Measurements from ENCODE around the gene SHBG. TPM values are rescaled to one million over a fixed set of nuclear protein-coding genes. Genes with fewer than 3 reads are reported as not detected.
"Not testable (repeated sequence)": the region's sequence is repeated elsewhere in the genome, so short reads cannot be mapped to it uniquely, and the experiment has no call there.

SHBG gene
- total and polyA plus RNA-seq, 5 donors from 2014 or later = not detected

DNA sequence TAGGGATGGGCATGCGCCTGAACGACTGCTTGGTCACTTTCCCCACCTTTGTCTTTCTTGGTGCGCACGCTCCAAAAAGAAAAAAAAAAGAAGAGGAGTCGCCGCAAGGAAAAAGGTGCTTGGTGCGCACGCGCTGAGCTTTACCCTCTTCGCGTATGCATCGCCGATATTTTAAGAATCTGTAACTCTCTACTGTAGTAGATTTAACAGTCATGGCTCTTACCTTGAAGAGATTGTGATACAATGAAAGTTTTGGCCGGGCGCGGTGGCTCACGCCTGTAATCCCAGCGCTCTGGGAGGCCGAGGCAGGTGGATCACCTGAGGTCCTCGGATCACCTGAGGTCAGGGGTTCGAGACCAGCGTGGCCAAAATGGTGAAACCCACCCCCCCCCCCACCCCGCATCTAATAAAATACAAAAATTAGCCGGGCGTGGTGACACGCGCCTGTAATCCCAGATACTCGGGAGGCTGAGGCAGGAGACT lies 14.6 kb upstream of the SHBG start:
- Histone ChIP-seq H3K36me3 (ENCODE audit: control insufficient read depth, insufficient read depth, low read length) (no peaks in the 10 kb centered on the region), H3K4me1 (ENCODE audit: control insufficient read depth, insufficient read depth, low read length, poor library complexity, severe bottlenecking) (peaks cover 29% of the 10 kb centered on the region), H3K27ac (ENCODE audit: insufficient read depth, low read length, poor library complexity, severe bottlenecking) (peak overlapping the region; percentile 83), H3K27me3 (ENCODE audit: control insufficient read depth, insufficient read depth, low read length) (no peaks in the 10 kb centered on the region), H3K4me3 (ENCODE audit: low read depth, low read length) (peak overlapping the region; percentile 79), H3K9me3 (ENCODE audit: control insufficient read depth in 2 of 2, low read length in 2 of 2) (no peaks in the 10 kb centered on the region)
- H3K36me3 Mint-ChIP-seq = peaks cover 4% of the 10 kb centered on the region
- peak overlapping the region; percentile 96 to 98 (median 97) for H3K27ac Mint-ChIP-seq
- no peaks in the 10 kb centered on the region for H3K27me3 Mint-ChIP-seq
- no peaks in the 10 kb centered on the region for H3K9me3 Mint-ChIP-seq
- DNase-seq (no peak), ATAC-seq (ENCODE audit: low read depth in 2 of 2) (peak; percentile 25 to 27)
- peak overlapping the region; percentile 91 to 97 (median 92) for H3K4me3 Mint-ChIP-seq
- H3K4me1 Mint-ChIP-seq = peaks cover 14 to 43% (median 34%) of the 10 kb centered on the region in 4 donors

DNA sequence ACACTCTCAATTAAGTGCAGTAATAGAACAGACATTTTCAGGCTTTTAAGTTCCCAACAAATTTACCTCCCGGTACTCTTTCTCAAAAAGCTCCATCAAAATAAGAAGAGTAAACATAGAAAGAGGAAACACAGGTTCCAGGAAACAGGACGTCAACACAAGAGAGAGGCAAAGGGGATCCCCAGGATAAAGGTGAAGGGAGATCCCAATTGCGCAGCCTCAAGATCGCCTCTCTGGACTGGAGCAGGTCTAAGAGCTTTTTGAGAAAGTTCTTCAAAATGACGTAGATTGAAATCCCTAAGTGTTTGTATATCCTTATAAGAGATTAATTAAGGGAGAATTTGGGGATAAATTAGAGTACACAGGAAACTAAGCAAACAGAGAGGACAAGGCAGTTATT lies 11.3 kb upstream of the SHBG start:
- Histone ChIP-seq H3K27ac (ENCODE audit: insufficient read depth, low read length, poor library complexity, severe bottlenecking) (no peak overlapping the region), H3K9me3 (ENCODE audit: control insufficient read depth in 2 of 2, low read length in 2 of 2) (no peaks in the 10 kb centered on the region), H3K36me3 (ENCODE audit: control insufficient read depth, insufficient read depth, low read length) (no peaks in the 10 kb centered on the region), H3K4me3 (ENCODE audit: low read depth, low read length) (no peak overlapping the region), H3K4me1 (ENCODE audit: control insufficient read depth, insufficient read depth, low read length, poor library complexity, severe bottlenecking) (peaks cover 5% of the 10 kb centered on the region), H3K27me3 (ENCODE audit: control insufficient read depth, insufficient read depth, low read length) (no peaks in the 10 kb centered on the region)
- Mint-ChIP-seq H3K4me3 (peak overlapping the region in 1 of 4 donors; percentile 14), H3K4me1 (peaks cover 3 to 10% (median 5%) of the 10 kb centered on the region in 4 donors), H3K27ac (peak overlapping the region in 1 of 3 donors; percentile 26), H3K9me3 (no peaks in the 10 kb centered on the region), H3K27me3 (no peaks in the 10 kb centered on the region), H3K36me3 (no peaks in the 10 kb centered on the region)
- DNase-seq (no peak), ATAC-seq (ENCODE audit: low read depth in 2 of 2) (no peak)

DNA sequence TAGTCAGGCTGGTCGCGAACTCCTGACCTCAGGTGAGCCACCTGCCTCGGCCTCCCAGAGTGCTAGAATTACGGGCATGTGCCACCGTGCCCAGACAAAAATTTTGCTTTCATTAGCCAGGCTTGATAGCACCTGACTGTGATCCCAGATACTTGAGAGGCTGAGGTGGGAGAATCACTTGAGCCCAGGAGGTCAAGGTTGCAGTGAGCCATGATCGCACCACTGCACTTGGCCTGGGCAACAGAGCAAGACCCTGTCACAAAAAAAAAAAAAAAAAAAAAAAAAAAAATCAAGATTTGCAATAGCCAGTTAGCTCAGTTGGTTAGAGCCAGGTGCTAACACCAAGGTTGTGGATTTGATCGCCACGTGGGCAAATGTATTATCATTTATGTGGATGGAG lies 9.1 kb upstream of the SHBG start:
- Histone ChIP-seq H3K27ac (ENCODE audit: insufficient read depth, low read length, poor library complexity, severe bottlenecking) (no peak overlapping the region), H3K4me1 (ENCODE audit: control insufficient read depth, insufficient read depth, low read length, poor library complexity, severe bottlenecking) (no peaks in the 10 kb centered on the region), H3K36me3 (ENCODE audit: control insufficient read depth, insufficient read depth, low read length) (no peaks in the 10 kb centered on the region), H3K27me3 (ENCODE audit: control insufficient read depth, insufficient read depth, low read length) (no peaks in the 10 kb centered on the region), H3K9me3 (ENCODE audit: control insufficient read depth in 2 of 2, low read length in 2 of 2) (no peaks in the 10 kb centered on the region), H3K4me3 (ENCODE audit: low read depth, low read length) (no peak overlapping the region)
- ATAC-seq (ENCODE audit: low read depth in 2 of 2) (no peak), DNase-seq (no peak)
- no peaks in the 10 kb centered on the region for H3K27me3 Mint-ChIP-seq
- H3K4me3 Mint-ChIP-seq = no peak overlapping the region
- H3K36me3 Mint-ChIP-seq = no peaks in the 10 kb centered on the region
- no peaks in the 10 kb centered on the region for H3K4me1 Mint-ChIP-seq
- H3K27ac Mint-ChIP-seq = no peak overlapping the region
- no peaks in the 10 kb centered on the region for H3K9me3 Mint-ChIP-seq

DNA sequence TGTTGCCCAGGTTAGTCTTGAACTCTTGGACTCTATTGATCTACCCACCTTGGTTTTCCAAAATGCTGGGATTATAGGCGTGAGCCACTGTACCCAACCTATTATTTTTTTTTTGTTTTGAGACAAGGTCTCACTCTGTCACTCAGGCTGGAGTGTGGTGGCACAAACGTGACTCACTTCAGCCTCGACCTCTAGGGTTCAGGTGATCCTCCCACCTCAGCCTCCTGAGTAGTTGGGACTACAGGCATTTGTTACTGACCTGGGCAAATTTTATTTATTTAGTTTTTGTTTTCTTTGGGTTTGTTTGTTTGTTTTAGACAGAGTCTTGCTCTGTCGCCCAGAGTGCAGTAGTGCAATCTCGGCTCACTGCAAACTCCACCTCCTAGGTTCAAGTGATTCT lies 6.3 kb upstream of the SHBG start:
- H3K4me3 Mint-ChIP-seq = peak overlapping the region in 1 of 4 donors; percentile 63
- ATAC-seq (ENCODE audit: low read depth in 2 of 2) = no peak
- Histone ChIP-seq H3K4me1 (ENCODE audit: control insufficient read depth, insufficient read depth, low read length, poor library complexity, severe bottlenecking) (peaks cover 17% of the 10 kb centered on the region), H3K4me3 (ENCODE audit: low read depth, low read length) (no peak overlapping the region), H3K27me3 (ENCODE audit: control insufficient read depth, insufficient read depth, low read length) (no peaks in the 10 kb centered on the region), H3K9me3 (ENCODE audit: control insufficient read depth in 2 of 2, low read length in 2 of 2) (no peaks in the 10 kb centered on the region), H3K36me3 (ENCODE audit: control insufficient read depth, insufficient read depth, low read length) (no peaks in the 10 kb centered on the region), H3K27ac (ENCODE audit: insufficient read depth, low read length, poor library complexity, severe bottlenecking) (no peak overlapping the region)
- no peaks in the 10 kb centered on the region for H3K36me3 Mint-ChIP-seq
- H3K4me1 Mint-ChIP-seq = peaks cover 0 to 16% (median 13%) of the 10 kb centered on the region in 4 donors
- no peaks in the 10 kb centered on the region for H3K9me3 Mint-ChIP-seq
- H3K27me3 Mint-ChIP-seq = no peaks in the 10 kb centered on the region
- DNase-seq = no peak
- no peak overlapping the region for H3K27ac Mint-ChIP-seq

DNA sequence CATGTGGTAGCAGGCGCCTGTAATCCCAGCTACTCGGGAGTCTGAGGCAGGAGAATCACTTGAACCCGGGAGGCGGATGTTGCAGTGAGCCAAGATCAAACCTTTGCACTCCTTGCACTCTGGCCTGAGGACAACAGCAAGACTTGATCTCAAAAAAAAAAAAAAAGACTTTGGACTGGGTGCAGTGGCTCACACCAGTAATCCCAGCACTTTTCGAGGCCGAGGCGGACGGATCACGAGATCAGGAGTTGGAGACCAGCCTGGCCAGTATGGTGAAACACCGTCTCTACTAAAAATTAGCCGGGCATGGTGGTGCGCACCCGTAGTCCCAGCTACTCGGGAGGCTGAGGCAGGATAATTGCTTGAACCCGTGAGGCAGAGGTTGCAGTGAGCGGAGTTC lies 4.2 kb upstream of the SHBG start:
- peaks cover 17% of the 10 kb centered on the region for H3K4me1 ChIP-seq (ENCODE audit: control insufficient read depth, insufficient read depth, low read length, poor library complexity, severe bottlenecking)
- H3K9me3 Mint-ChIP-seq; H3K4me3 ChIP-seq (ENCODE audit: low read depth, low read length); H3K36me3 Mint-ChIP-seq; H3K9me3 ChIP-seq (ENCODE audit: control insufficient read depth in 2 of 2, low read length in 2 of 2); DNase-seq; ATAC-seq (ENCODE audit: low read depth in 2 of 2); H3K27me3 Mint-ChIP-seq; H3K36me3 ChIP-seq (ENCODE audit: control insufficient read depth, insufficient read depth, low read length); H3K27ac ChIP-seq (ENCODE audit: insufficient read depth, low read length, poor library complexity, severe bottlenecking); H3K27me3 ChIP-seq (ENCODE audit: control insufficient read depth, insufficient read depth, low read length); H3K27ac Mint-ChIP-seq: not testable (repeated sequence)
- peaks cover 0 to 19% (median 13%) of the 10 kb centered on the region in 4 donors for H3K4me1 Mint-ChIP-seq
- peak overlapping the region; percentile 41 to 93 (median 82) for H3K4me3 Mint-ChIP-seq

DNA sequence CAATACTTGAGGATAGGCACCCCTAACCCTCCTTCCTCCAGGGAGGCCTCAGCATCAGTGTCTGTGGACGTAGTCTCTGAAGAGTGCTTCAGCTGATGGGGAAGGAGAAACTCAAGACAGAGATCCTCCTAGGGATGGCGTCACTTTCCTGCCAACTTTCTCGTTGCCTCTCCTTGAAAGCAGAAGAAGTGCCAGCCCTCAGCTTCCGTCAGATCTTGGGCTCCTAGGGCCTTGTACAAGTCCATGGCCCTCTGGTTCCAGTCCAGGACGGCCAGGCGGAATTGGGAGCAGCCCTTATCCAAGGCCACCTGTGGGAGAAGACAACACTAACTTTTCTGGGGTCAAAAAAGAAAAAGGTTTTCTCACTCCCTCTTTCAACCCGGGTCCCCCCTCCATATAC lies 3.6 kb upstream of the SHBG start:
- Histone ChIP-seq H3K4me1 (ENCODE audit: control insufficient read depth, insufficient read depth, low read length, poor library complexity, severe bottlenecking) (peaks cover 17% of the 10 kb centered on the region), H3K27me3 (ENCODE audit: control insufficient read depth, insufficient read depth, low read length) (no peaks in the 10 kb centered on the region), H3K36me3 (ENCODE audit: control insufficient read depth, insufficient read depth, low read length) (no peaks in the 10 kb centered on the region), H3K9me3 (ENCODE audit: control insufficient read depth in 2 of 2, low read length in 2 of 2) (no peaks in the 10 kb centered on the region), H3K4me3 (ENCODE audit: low read depth, low read length) (no peak overlapping the region), H3K27ac (ENCODE audit: insufficient read depth, low read length, poor library complexity, severe bottlenecking) (no peak overlapping the region)
- Mint-ChIP-seq H3K36me3 (no peaks in the 10 kb centered on the region), H3K27me3 (no peaks in the 10 kb centered on the region), H3K27ac (peak overlapping the region; percentile 42 to 90 (median 80)), H3K4me3 (peak overlapping the region; percentile 90 to 94 (median 92)), H3K4me1 (peaks cover 0 to 19% (median 13%) of the 10 kb centered on the region in 4 donors), H3K9me3 (no peaks in the 10 kb centered on the region)
- ATAC-seq (ENCODE audit: low read depth in 2 of 2) = no peak
- DNase-seq = no peak

DNA sequence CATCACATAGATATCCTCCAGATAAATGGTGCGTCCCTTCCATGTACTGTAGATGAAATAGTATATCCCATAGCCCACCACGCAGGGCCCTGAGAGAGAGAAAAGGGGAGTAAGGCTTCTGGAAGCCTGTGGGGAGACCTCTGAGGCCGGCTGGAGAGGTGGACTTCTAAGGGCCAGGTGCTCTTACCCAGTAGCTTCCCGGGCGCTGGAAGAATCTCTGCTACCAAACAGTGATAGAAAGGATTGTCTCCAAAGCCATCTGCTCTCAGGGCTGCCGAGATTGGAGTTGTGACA lies 3.0 kb upstream of the SHBG start:
- Mint-ChIP-seq H3K9me3 (no peaks in the 10 kb centered on the region), H3K27ac (peak overlapping the region; percentile 82 to 93 (median 90)), H3K27me3 (no peaks in the 10 kb centered on the region), H3K4me3 (peak overlapping the region; percentile 90 to 94 (median 92)), H3K36me3 (no peaks in the 10 kb centered on the region), H3K4me1 (peaks cover 0 to 19% (median 13%) of the 10 kb centered on the region in 4 donors)
- Histone ChIP-seq H3K4me1 (ENCODE audit: control insufficient read depth, insufficient read depth, low read length, poor library complexity, severe bottlenecking) (peaks cover 17% of the 10 kb centered on the region), H3K9me3 (ENCODE audit: control insufficient read depth in 2 of 2, low read length in 2 of 2) (no peaks in the 10 kb centered on the region), H3K27me3 (ENCODE audit: control insufficient read depth, insufficient read depth, low read length) (no peaks in the 10 kb centered on the region), H3K27ac (ENCODE audit: insufficient read depth, low read length, poor library complexity, severe bottlenecking) (peak overlapping the region; percentile 73), H3K36me3 (ENCODE audit: control insufficient read depth, insufficient read depth, low read length) (no peaks in the 10 kb centered on the region), H3K4me3 (ENCODE audit: low read depth, low read length) (peak overlapping the region; percentile 75)
- no peak for DNase-seq
- no peak for ATAC-seq (ENCODE audit: low read depth in 2 of 2)

DNA sequence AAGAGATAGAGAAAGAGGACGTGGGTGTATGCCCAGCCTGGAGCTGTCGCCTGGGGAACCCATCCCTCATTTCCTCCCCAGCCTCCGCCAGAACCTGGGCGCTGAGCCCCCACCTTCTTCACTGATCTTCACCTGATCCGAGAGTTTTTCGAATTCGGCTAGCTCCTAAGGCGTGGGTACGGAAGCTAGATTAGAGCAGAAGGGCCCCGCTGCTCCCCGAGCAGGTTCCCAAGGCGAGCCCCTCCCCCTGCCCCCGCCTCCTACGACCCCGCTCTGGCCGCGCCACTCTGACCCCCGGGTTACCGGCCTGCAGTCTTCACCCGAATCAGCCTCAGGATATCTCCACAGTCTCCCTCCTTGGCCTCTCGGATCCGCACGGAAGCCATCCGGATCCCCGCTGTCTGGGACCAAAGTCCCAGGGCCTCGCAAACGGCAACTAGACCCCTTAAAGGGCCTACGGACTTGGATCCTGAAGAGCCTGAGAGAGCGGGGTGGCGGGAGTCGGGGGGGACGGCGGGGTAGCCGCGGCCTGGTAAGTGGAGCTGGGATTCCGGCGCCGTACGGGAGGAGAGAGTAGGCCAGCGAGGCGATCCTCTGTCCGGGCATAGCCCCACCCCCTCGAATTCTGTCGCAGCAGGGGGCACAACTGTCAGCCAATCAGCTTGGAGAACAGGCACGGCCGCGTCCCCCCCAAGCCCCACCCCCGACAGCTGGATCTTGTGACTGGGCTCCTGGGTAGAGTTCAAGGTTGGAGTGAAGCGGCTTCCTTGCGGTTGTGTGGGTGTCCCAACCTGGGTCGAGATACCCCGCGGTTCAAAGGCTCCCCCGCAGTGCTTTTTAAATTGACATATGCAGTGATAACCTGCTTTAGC lies 2.4 kb upstream of the SHBG start, which contains the start of gene SAT2:
TSS of gene SAT2 (minus strand) at position 572 of the 872 bp plus-strand sequence. CDS start at position 386, 186 bp downstream.
- peak within 1 kb of the TSS; percentile 90 to 93 (median 93) for H3K27ac Mint-ChIP-seq
- H3K4me1 Mint-ChIP-seq = peaks cover 0 to 21% (median 13%) of the 10 kb centered on the region in 4 donors
- Histone ChIP-seq H3K9me3 (ENCODE audit: control insufficient read depth in 2 of 2, low read length in 2 of 2) (no peaks in the 10 kb centered on the region), H3K27me3 (ENCODE audit: control insufficient read depth, insufficient read depth, low read length) (no peaks in the 10 kb centered on the region), H3K4me1 (ENCODE audit: control insufficient read depth, insufficient read depth, low read length, poor library complexity, severe bottlenecking) (peaks cover 17% of the 10 kb centered on the region), H3K36me3 (ENCODE audit: control insufficient read depth, insufficient read depth, low read length) (no peaks in the 10 kb centered on the region), H3K4me3 (ENCODE audit: low read depth, low read length) (peak within 1 kb of the TSS; percentile 75), H3K27ac (ENCODE audit: insufficient read depth, low read length, poor library complexity, severe bottlenecking) (peak within 1 kb of the TSS; percentile 73)
- peak within 1 kb of the TSS; percentile 90 to 94 (median 92) for H3K4me3 Mint-ChIP-seq
- H3K9me3 Mint-ChIP-seq = no peaks in the 10 kb centered on the region
- ATAC-seq (ENCODE audit: low read depth in 2 of 2) (peak; percentile 89 to 92), DNase-seq (peak; percentile 75 to 94 (median 82))
- no peaks in the 10 kb centered on the region for H3K27me3 Mint-ChIP-seq
- H3K36me3 Mint-ChIP-seq = no peaks in the 10 kb centered on the region

Data from CD4-positive, CD25-positive, alpha-beta regulatory T cell (primary cell).